ENCODE measurements around the gene NDUFB5.

Gene NDUFB5

GRCh38 chr3:179604321-179605078 lies at the start of gene NDUFB5, which contains the start of gene MRPL47:
Gene NDUFB5 (plus strand): TSS chr3:179604794. CDS start chr3:179604816, 22 bp downstream.
Gene MRPL47 (minus strand): TSS chr3:179604638. CDS start chr3:179604624, 14 bp downstream.
- DNase-seq (ENCODE audit: low read depth) = peak; percentile 89

DNA sequence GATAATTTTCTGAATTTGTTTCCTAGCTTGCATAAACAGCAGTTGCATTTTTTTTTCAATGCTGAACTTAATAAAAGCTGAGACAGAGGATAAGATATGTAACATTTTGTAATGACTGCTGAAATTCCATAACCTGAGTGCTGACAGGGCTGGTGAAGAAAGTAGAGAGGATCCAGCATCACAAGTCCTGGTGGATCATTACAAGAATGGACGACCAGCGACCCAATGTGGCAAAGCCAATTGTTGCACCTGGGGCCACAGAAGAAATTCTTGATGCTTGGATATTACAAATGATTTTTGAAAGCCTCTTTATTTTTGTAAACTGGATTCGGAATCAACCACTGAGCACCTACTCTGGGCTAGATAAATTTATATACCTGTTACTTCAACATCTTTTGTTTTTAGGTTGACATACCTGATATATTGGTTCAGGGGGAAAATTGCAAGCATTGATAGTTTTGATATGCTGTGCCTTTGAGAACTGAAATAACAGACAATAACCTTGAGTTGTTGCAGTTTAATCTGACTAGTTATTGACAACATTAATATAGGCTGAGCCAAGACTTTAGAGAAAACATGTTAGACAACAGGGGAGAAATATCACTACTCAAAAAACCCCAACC lies 45.7 kb upstream of the NDUFB5 start:
- no peak for DNase-seq (ENCODE audit: low read depth)

DNA sequence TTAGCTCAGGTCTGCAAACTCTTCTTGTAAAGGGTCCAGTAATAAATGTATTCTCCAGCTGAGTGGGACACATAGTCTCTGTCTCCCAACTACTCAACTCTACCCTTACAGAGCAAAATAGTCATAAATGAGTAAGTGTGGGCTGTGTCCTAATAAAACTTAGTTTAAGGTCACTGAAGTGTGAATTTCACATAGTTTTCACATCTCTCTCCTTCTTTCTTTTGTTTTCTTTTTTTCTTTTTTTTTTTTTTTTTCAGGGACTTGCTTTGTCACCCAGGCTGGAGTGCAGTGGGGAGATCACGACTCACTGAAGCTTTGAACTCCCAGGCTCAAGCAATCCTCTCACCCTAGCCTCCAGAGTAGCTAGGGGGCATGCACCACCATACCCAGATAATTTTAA lies 43.8 kb upstream of the NDUFB5 start:
- DNase-seq (ENCODE audit: low read depth) = no peak

DNA sequence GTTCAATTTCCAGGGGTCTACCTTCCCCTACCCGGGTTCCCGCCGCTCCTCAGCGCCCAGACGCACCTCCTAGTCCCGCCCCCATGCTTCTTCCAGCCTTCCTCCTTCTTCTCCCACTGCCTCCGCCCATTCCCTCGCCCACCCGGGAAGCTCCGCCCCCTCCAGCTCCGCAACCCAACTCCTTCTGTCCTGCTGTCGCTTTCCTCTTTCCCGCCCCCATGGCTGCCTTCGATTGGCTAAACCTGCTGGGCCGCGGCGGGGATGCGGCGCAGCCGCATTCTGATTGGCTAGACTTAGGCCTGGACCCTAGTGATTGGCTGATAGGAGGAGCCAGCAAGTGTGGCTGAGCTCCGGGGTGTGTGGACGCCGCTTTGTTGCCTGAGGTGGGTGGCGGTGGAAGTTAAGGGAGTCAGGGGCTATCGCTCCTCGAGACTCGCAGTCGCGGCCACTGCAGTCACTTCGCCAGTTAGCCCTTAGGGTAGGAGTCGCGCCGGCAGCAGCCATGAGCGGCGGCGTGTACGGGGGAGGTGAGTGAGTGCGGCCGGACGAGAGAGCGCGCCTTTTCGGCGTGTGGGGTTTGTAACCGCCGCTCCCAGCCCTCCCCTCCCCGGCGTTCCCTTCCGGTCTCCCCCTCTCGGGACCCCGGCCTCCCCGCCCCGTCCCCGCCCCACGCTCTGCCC lies 41.9 kb upstream of the NDUFB5 start, which contains the start of gene ACTL6A:
TSS of gene ACTL6A (plus strand) at position 336 of the 680 bp plus-strand sequence. CDS start at position 503, 167 bp downstream.
- DNase-seq (ENCODE audit: low read depth) = peak; percentile 99

GRCh38 chr3:179563271-179563783 lies 41.3 kb upstream of the NDUFB5 start:
- DNase-seq (ENCODE audit: low read depth) = peak; percentile 57

- DNase-seq (ENCODE audit: low read depth) = no peak
Observed at GRCh38 chr3:179565496-179565895, 39.1 kb upstream of the NDUFB5 start.

- no peak for DNase-seq (ENCODE audit: low read depth)
Observed at GRCh38 chr3:179580992-179581391, 23.6 kb upstream of the NDUFB5 start.

DNA sequence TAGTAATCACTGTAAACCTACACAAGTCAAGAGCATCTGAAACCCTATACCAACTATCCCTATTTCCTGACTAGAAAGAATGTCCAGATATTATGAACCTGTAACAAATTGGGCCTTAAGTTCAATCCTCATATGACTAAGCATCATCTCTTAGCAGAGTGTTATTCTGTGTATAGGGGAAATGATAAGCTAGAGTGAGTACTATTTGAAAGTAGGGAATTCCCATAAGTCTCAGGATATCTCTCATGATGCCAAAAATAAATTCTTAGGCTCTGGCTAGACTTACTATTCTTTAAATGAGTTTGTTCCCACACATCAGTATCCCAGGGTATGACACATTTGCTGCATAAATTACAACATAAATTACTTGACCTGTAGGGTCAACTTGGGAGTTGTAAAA lies 15.5 kb upstream of the NDUFB5 start:
- DNase-seq (ENCODE audit: low read depth) = no peak

DNA sequence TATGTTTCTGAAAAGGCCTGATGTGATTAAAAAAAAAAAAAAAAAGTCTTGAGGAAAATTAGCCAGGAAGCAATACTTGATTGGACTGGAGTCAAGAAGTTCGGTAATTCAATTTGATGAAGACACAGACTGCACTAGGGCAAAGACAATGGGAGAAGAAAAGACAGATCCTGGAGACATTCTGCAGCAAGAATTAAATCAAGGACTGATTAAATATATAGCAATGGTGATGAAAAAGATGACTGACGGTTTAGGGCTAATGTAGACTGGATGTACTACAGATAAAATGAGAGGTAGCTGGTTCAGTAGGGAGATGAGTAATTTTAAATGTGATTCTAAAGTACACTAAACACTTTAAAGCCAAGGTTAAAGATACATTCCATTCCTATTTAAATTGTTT lies 13.9 kb upstream of the NDUFB5 start:
- no peak for DNase-seq (ENCODE audit: low read depth)

DNA sequence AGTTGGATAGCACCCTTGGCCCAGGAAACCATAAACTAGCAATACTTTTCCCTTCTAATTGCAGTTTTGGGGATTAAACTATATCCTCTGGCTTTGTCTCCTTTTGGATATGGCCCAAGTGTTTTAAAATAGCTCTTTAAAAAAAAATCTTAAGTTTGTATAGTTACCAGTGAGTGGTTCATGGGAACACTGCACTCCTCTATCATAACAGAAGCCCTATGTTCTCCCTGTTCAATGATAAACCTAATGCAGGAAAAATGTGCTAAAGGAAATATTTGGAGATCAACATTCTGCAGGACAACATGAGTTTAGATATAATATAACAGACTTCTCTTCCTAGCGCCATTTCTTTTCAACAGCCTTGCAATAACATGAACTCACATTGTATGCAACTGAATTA lies 13.3 kb upstream of the NDUFB5 start:
- DNase-seq (ENCODE audit: low read depth) = no peak

GRCh38 chr3:179599531-179599930 lies 5.1 kb upstream of the NDUFB5 start:
- DNase-seq (ENCODE audit: low read depth) = no peak

DNA sequence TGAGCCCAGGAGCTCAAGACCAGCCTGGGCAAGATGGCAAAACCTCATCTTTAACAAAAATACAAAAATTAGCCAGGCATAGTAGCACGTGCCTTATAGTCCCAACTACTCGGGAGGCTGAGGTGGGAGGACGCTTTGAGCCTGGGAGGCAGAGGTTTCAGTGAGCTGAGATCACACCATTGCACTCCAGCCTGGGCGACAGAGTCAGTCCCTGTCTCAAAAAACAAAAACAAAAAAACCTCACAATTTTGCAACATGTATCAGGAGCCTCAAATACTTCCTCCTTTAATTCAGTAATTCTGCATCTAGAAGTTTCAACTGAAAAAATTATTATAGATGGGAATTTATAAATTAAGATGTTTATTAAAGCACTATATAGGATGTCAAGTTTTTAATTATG lies 1.3 kb upstream of the NDUFB5 start:
- no peak for DNase-seq (ENCODE audit: low read depth)

DNA sequence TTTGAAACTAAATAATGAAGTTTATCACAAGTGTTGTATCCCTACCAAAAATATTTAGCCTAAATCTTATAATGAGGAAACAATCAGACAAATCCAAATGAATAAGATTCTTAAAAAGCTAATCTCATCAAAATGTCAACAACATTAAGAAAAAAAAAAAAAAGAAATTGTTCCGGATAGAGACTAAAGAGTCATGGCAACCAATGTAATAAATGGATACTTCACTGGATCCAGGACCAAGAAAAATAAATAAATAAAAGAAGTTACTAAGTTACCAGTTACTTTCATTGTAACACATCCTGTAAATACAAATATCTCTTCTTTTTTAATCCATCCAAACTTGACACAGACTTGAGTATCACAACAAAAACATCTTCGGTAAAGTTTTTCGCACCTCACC lies 763 bp upstream of the NDUFB5 start:
- no peak for DNase-seq (ENCODE audit: low read depth)

DNA sequence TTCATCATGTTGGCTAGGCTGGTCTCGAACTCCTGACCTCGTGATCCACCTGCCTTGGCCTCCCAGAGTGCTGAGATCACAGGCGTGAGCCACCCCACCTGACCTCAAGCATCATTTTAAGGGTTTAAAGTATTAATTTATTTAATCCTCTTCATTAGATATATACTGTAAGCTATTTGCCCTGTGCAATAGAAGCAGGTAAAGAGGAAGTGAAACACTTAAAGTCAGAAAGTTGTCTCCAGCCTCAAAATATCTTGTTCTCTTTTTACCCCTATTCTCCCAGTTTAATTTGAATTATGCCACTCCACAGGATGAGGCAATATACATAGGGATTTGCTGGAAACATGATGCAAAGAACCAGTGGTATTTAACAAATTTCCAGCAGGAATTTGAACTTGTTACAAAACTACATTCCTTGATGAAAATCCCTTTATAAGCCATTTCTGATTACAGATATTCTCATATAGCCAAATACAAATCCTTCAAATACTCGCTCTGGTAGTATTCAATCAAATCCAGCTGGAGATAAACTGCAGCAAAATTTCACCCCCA lies 2.0 kb downstream of the NDUFB5 start:
- DNase-seq (ENCODE audit: low read depth) = no peak

GRCh38 chr3:179608931-179609720 lies 4.5 kb downstream of the NDUFB5 start:
- DNase-seq (ENCODE audit: low read depth) = peak; percentile 7

DNA sequence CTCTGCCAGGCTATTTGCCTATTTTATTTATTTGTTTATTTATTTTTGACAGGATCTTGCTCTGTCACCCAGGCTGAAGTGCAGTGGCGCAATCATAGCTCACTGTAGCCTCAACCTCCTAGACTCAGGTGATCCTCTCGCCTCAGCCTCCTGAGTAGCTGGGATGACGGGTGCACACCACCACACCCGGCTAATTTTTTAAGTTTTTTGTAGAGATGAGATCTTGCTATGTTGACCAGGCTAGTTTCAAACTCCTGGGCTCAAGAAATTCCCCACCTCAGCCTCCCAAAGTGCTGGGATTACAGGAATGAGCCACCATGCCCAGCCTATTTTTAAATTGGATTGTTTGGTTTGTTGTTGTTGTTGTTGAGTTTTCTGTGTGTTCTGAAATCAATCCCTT lies 5.5 kb downstream of the NDUFB5 start:
- DNase-seq (ENCODE audit: low read depth) = no peak

- DNase-seq (ENCODE audit: low read depth) = no peak
Observed at GRCh38 chr3:179613807-179614206, 9.2 kb downstream of the NDUFB5 start.

- no peak for DNase-seq (ENCODE audit: low read depth)
Observed at GRCh38 chr3:179615458-179616173, 11.0 kb downstream of the NDUFB5 start.

DNA sequence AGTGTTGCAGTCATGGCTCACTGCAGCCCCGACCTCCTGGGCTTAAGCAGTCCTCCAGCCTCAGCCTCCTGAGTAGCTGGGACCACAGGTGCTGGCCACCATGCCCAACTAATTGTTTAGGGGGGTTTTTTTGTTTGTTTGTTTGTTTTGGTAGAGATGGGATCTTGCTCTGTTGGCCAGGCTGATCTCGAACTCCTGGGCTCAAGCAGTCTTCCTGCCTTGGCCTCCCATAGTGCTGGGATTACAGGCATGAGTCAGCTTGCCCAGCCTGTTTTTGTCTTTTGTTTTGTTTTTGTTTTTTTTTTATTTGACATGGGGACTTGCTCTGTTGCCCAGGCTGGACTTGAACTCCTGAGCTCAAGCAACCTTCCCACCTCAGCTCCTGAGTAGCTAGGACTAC lies 17.4 kb downstream of the NDUFB5 start:
- no peak for DNase-seq (ENCODE audit: low read depth)

- no peak for DNase-seq (ENCODE audit: low read depth)
Observed at GRCh38 chr3:179624451-179624850, 19.9 kb downstream of the NDUFB5 start.
